KMS-11 (cell line): ENCODE measurements around the gene TRPC1.

Experiments used
- H2AFZ ChIP-seq: fragments of 200-600 bp; sonication (generic); 2 replicates; pipeline ENCODE4 v1.6.1; 2016; ENCODE audit warnings: antibody characterized with exemption, mixed run types, low read depth
- H3K27ac ChIP-seq: fragments of 200-600 bp; sonication (generic); 2 replicates; pipeline ENCODE4 v1.6.1; 2016; ENCODE audit warnings: mild to moderate bottlenecking, mixed run types
- H3K27me3 ChIP-seq: fragments of 200-600 bp; sonication (generic); 2 replicates; pipeline ENCODE4 v1.6.1; 2017; ENCODE audit warnings: mild to moderate bottlenecking, low read depth, mixed run types, moderate library complexity; ENCODE audit not compliant: insufficient read depth
- H3K36me3 ChIP-seq: fragments of 200-600 bp; sonication (generic); 2 replicates; pipeline ENCODE4 v1.6.1; 2017; ENCODE audit warnings: mild to moderate bottlenecking, mixed run types; ENCODE audit not compliant: insufficient read depth
- H3K4me1 ChIP-seq: fragments of 200-600 bp; sonication (generic); 2 replicates; pipeline ENCODE4 v1.6.1; 2016; ENCODE audit warnings: mild to moderate bottlenecking, low read depth, mixed run types; ENCODE audit not compliant: poor library complexity, severe bottlenecking
- H3K4me2 ChIP-seq: fragments of 200-600 bp; sonication (generic); 2 replicates; pipeline ENCODE4 v1.7.0; 2016; ENCODE audit warnings: mild to moderate bottlenecking, mixed run types
- H3K4me3 ChIP-seq: fragments of 200-600 bp; sonication (generic); IDR thresholded peaks from 2 replicates; pipeline ENCODE4 v1.6.1; 2017; ENCODE audit warnings: low read depth, low read length, mixed read lengths; ENCODE audit not compliant: insufficient read depth
- H3K79me2 ChIP-seq: fragments of 200-600 bp; sonication (generic); 2 replicates; pipeline ENCODE4 v1.6.1; 2016; ENCODE audit warnings: low read depth, mixed run types; ENCODE audit not compliant: insufficient read depth
- H3K9ac ChIP-seq: fragments of 200-600 bp; sonication (generic); 2 replicates; pipeline ENCODE4 v1.6.1; 2016; ENCODE audit warnings: mild to moderate bottlenecking, mixed run types
- H4K20me1 ChIP-seq: fragments of 200-600 bp; sonication (generic); 2 replicates; pipeline ENCODE4 v1.6.1; 2016; ENCODE audit warnings: mild to moderate bottlenecking, mixed run types; ENCODE audit not compliant: insufficient read depth
- TF ChIP-seq, protein P1 (sequence below): fragments of 200-600 bp; sonication (generic); conservative IDR thresholded peaks from 2 replicates; pipeline ENCODE4 v1.6.1; 2017; ENCODE audit warnings: low read depth, mild to moderate bottlenecking, antibody characterized with exemption, low read length, moderate library complexity, mixed read lengths

Gene TRPC1

GRCh38 chr3:142808103-142808917 lies 84.5 kb downstream of the TRPC1 start:
- no peaks in the 10 kb centered on the region for H3K36me3 ChIP-seq
- no peak overlapping the region for H3K9ac ChIP-seq
- no peak overlapping the region for H3K27ac ChIP-seq
- H3K4me3 ChIP-seq = no peak overlapping the region
- no peaks in the 10 kb centered on the region for H3K27me3 ChIP-seq
- H4K20me1 ChIP-seq = no peaks in the 10 kb centered on the region
- no peak overlapping the region for H2AFZ ChIP-seq
- TF ChIP-seq, protein P1, sequence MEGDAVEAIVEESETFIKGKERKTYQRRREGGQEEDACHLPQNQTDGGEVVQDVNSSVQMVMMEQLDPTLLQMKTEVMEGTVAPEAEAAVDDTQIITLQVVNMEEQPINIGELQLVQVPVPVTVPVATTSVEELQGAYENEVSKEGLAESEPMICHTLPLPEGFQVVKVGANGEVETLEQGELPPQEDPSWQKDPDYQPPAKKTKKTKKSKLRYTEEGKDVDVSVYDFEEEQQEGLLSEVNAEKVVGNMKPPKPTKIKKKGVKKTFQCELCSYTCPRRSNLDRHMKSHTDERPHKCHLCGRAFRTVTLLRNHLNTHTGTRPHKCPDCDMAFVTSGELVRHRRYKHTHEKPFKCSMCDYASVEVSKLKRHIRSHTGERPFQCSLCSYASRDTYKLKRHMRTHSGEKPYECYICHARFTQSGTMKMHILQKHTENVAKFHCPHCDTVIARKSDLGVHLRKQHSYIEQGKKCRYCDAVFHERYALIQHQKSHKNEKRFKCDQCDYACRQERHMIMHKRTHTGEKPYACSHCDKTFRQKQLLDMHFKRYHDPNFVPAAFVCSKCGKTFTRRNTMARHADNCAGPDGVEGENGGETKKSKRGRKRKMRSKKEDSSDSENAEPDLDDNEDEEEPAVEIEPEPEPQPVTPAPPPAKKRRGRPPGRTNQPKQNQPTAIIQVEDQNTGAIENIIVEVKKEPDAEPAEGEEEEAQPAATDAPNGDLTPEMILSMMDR = no peak
- H3K4me2 ChIP-seq = no peak overlapping the region
- no peaks in the 10 kb centered on the region for H3K4me1 ChIP-seq
- H3K79me2 ChIP-seq = no peaks in the 10 kb centered on the region

GRCh38 chr3:142809259-142809658 lies 85.4 kb downstream of the TRPC1 start:
- no peaks in the 10 kb centered on the region for H3K4me1 ChIP-seq
- H4K20me1 ChIP-seq = no peaks in the 10 kb centered on the region
- H2AFZ ChIP-seq = no peak overlapping the region
- H3K36me3 ChIP-seq = no peaks in the 10 kb centered on the region
- H3K27me3 ChIP-seq = no peaks in the 10 kb centered on the region
- H3K4me2 ChIP-seq = no peak overlapping the region
- H3K79me2 ChIP-seq = no peaks in the 10 kb centered on the region
- H3K4me3 ChIP-seq = no peak overlapping the region
- no peak overlapping the region for H3K27ac ChIP-seq
- no peak overlapping the region for H3K9ac ChIP-seq
- TF ChIP-seq, protein P1 = no peak

DNA sequence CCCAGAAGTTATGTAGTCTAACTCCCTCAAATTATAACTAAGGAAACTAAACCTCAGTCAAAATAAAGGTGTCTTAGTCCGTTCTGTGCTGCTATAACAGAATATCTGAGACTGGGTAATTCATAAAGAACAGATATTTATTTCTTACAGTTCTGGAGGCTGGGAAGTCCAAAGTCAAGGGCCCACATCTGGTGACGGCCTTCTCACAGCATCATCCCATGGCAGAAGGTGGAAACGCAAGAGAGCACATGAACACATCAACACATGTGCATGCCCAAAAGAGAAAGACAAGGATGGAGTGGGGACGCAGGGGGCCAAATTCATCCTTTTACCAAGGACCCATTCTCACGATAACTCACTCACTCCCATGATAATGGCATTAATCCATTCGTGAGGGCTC lies 92.0 kb downstream of the TRPC1 start:
- Histone ChIP-seq H3K27ac (no peak overlapping the region), H3K79me2 (no peaks in the 10 kb centered on the region), H3K4me2 (no peak overlapping the region)

DNA sequence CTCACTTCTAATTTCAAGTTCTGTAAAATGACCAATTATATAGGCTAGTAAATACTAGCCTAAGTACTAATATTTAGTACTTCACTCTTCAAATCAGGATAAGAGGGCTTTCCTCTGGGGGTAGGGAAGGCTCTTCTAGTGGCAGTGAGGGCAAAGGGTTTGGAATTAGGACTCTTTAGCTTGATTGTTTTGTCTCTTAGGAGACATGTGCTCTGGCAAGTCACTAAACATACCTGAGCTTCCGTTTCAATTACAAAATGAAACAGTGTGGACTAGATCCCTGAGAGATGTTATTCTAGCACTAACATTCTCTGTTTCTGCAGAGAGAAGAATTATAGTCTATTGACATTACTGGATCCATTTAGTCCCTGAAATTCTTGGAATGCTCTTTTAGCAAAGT lies 93.5 kb downstream of the TRPC1 start:
- Histone ChIP-seq H2AFZ (no peak overlapping the region), H3K36me3 (no peaks in the 10 kb centered on the region), H4K20me1 (no peaks in the 10 kb centered on the region), H3K27me3 (no peaks in the 10 kb centered on the region), H3K27ac (no peak overlapping the region), H3K4me2 (no peak overlapping the region), H3K9ac (no peak overlapping the region), H3K79me2 (no peaks in the 10 kb centered on the region), H3K4me3 (no peak overlapping the region), H3K4me1 (no peaks in the 10 kb centered on the region)
- TF ChIP-seq, protein P1 = no peak

More for the DNA sequence above, 92.0 kb downstream of the TRPC1 start:
- Histone ChIP-seq H4K20me1 (no peaks in the 10 kb centered on the region), H3K4me3 (no peak overlapping the region), H3K27me3 (no peaks in the 10 kb centered on the region), H3K36me3 (no peaks in the 10 kb centered on the region), H3K4me1 (no peaks in the 10 kb centered on the region), H2AFZ (no peak overlapping the region), H3K9ac (no peak overlapping the region)
- TF ChIP-seq, protein P1 = no peak
